Stimulated activated CD8-positive, alpha-beta memory T cell treated with anti-CD3 and anti-CD28 coated beads, Interleukin-4, amount 100 ng/mL, for 48 hours (primary cell): ENCODE measurements around the gene MIGA2.

Source experiments
- DNase-seq: peaks from one replicate; pipeline ENCODE4 v3.0.0-alpha.2; 2020

Gene MIGA2

GRCh38 chr9:129075996-129076639 is 39.7 kb downstream of the MIGA2 start:
- DNase-seq = no peak

GRCh38 chr9:129076640-129077037 is 40.2 kb downstream of the MIGA2 start:
- DNase-seq = no peak

- no peak for DNase-seq
These were observed 40.8 kb downstream of the MIGA2 start for GRCh38 chr9:129077236-129077635.

DNA sequence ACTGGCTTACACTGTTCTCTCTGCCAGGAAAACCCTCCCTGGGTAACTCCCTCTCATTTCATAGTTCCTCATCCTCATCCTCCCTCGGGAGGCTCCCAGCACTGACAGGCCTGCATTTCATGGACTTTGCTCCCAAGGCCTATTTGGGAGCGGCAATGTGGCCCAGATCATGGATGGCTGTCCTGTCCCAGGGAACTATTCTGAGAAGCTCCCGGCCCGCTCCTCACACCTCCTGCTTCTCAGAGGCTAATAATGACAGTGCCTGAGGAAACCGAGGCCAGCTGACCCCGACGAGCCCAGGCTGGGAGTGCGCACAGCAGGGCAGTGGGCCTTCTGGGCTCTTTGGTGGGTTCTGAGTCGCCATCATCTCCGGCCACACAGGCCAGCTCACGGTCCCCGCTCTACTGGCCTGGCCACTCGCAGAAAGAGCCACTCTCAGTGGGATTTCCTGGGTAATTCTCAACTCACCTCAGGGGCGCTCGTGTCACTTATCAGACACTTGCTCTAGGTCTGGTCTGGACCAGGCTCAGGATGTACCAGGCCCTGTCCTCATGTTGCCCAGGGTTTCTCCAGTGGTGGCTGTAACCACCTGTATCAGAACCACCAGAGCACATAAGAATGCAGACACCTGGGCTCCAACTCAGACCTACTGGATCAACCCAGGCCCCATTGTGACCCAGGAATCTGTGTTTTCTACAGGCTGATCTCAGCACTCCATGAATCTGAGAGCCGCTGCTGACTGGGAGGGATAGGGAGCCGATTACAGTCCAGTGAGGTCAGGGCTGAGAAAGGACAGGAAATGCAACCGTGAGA is 42.5 kb downstream of the MIGA2 start:
- DNase-seq = no peak

DNA sequence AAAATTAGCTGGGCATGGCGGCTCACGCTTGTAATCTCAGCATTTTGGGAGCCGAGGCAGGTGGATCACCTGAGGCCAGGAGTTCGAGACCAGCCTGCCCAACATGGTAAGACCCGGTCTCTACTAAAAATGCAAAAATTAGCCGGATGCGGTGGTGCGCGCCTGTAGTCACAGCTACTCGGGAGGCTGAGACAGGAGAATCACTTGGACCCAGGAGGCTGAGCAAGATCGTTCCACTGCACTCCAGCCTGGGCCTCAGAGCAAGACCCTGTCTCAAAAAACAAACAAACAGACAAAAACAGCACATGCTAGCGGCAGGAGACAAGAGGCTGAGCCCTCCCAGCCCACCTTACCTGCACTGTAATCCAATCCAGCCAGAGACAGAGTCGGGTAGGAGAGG is 43.4 kb downstream of the MIGA2 start:
- no peak for DNase-seq

DNA sequence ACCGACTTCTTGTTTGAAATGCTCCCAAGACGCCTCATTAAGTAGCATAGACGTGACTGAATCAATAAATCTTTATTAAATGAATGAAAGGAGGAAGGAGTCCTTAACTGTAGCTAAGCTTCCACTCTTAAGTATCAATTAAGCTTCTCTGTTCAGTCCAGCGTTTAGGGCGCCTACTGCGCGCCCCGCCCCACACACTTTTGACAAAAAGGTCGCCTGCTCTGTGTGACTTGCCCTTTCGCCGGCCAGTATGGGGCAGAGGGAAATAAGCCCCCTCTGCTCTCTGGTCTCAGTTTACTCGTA is 43.8 kb downstream of the MIGA2 start:
- no peak for DNase-seq

DNA sequence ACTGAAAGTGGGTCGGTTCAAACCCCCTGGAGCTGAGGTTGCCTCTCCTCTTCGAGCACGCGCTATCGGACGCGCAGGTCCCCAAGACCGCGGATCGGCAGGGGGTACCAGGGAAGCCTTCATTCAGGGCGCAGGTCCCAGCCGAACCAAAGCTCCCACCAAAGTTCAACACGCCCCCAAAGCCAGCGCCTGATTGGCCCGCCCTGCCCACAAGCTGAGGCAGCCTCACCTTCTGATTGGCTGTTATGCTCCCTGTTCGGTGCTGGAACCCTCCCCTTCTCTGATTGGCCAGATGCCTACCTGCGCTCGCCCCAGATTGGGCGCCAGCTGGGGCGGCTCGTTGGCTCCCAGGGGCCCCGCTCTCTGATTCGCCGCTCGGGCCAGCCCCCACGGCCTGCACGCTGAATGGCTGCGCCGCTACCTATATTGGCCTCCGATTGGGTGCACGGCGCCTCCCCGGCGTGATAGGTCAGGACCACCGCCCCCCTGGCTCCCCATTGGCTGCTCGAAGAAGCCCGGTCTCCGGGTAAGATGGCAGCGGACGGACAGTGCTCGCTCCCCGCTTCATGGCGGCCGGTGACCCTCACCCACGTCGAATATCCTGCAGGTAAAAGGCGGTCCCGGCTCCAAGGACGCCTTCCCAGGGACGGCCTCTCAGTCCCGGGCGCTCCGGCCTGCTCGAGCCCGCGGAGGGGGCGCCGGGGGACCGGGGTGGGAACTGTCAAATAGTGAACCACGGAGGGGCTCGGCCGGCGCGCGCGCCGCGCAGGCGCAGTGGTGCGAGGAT is 44.4 kb downstream of the MIGA2 start, which contains the start of gene DOLPP1:
Gene DOLPP1, plus strand, starts transcription at position 511 of the 787 bp plus-strand sequence. Its CDS starts 21 bp downstream, at position 532.
- peak; percentile 98 for DNase-seq

- DNase-seq = no peak
These were observed 45.0 kb downstream of the MIGA2 start for GRCh38 chr9:129081388-129081904.

DNA sequence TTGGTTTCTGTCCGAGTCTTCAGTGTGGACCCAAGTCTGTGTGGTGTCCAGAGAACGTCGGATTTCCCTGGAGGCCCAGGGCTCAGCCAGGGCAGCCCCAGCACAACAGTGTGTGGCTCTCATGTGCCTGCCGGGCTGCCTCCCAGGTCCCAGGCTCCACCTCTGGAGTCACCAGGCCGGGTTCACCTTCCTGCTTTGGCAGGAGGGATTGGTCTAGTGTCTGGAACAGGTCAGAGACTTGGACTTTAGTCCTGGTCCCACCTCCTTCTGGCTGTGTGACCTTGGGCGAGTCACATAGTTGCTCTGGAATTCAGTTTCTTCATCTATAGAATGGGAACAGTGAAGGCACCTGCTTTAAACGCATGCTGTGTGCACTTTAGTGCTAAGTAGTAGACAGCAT is 47.7 kb downstream of the MIGA2 start:
- DNase-seq = no peak

- DNase-seq = no peak
These were observed 52.8 kb downstream of the MIGA2 start for GRCh38 chr9:129089246-129089645.

DNA sequence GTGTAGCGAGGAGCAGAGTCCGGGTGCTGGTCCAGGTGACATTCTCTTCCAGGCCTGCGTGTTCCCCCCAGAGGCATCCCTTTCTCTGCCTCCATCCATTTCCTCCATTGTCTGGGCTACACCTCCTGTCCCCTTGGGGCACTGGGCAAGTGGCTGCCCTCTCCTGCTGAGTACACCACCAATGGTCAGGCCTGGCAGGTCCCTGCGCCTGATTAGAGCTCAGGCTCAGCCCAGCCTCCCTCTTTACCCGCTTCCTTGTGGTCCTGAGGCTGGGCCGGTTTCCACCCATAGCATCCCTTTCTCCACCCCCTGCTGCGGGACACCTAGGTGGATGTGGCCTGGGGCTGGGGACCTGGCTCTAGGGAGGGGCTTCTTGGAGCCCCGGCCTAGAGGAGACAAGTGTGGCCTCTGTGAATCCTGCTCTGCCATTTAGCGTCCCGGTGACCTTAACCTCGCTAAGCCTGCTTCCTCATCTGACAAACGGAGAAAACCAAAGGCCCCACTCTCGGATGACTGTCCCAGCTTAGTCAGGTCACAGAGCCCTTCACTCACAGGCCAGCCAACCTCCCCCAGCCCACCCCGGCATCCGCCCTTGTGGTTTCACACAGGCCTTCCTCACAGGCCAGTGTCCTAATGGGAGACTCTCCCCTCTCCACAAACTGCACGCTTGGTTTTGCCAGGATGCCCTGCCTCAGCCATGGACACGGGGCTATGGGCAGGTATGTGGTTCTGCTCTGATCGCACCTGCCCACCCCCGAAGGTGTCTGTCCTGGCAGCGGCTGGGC is 57.4 kb downstream of the MIGA2 start:
- DNase-seq = no peak

GRCh38 chr9:129094387-129095169 is 58.2 kb downstream of the MIGA2 start:
- no peak for DNase-seq

DNA sequence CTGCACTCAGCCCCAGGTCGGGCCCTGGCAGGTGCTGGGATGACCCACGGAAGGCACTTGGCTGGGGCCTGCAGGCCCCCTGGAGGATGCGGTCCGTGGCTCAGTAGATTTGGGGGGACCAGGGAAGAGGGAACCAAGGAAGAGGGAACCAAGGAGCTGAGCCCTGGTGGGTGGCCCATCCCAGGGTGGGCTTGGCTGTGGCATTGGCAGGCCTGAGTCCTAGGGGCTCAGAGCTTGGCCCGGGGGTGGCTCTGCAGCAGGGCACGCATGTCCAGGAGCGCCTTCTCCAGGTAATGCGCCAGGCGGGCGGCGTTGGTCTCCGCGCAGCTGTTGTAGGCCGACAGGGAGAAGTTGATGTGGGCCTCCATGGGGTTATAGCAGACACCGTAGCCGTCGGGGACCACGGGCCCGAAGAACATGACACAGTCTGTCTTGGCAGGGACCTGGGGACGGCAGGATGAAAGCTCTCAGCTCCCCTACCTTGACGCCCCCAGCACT is 58.8 kb downstream of the MIGA2 start:
- no peak for DNase-seq

DNA sequence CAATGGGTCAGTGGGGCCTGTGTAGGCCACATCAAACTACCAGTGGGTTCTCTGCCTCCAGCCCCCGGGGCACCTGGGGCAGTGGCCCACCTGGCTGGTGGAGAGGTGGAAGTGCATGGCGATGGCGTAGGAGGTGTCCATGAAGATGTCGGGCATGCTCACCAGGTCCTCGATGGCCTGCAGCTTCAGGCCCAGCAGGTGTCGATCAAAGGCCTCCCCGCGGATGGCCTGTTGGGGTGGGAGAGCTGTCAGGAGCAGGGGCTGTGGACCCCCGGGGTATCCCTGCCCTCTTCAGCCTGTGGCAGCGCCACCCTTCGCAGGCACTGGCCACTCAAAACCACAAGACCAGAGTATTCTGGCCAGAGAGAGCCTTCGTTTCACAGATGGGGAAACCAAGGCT is 59.5 kb downstream of the MIGA2 start:
- DNase-seq = no peak

GRCh38 chr9:129097671-129098306 is 61.4 kb downstream of the MIGA2 start:
- DNase-seq = no peak

- DNase-seq = no peak
These were observed 61.9 kb downstream of the MIGA2 start for GRCh38 chr9:129098328-129098727.

DNA sequence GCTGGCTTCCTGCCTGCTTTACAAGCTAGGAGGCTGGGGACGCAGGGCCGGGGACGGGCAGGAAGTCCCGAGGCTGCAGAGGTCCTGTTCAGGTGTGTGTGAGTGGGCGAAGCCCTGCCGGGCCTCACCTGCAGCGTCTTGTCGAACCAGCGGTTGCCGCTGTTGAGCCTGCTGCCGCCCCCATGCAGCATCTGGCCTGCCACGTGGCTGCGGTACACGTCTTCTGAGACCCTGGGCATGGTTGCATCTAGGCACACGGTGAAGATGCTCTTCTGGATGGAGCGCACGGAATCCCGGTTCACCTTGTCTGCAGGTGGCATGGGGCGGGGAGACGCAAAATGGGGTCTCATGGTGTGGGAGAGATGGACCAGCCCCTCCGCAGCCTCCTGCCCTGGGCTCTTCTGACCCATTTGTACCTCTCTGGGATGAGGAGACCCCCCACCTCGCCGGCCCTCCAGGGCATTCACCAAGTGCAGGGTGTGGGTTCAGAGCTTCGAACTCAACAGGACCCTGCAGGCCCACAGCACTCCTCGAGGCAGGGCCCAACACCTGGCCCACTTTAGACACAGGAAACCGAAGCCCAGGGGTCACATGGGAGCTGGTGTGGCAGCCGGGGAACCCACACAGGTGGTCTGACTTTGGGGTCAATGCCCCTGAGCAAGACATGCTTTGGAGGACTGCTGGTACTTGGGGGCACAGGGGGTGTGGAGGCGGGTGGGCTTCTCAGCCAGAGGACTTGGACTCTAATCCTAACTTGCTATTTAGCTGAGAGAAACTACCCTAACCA is 64.2 kb downstream of the MIGA2 start:
- DNase-seq = no peak

GRCh38 chr9:129101279-129101678 is 64.9 kb downstream of the MIGA2 start:
- DNase-seq = no peak

DNA sequence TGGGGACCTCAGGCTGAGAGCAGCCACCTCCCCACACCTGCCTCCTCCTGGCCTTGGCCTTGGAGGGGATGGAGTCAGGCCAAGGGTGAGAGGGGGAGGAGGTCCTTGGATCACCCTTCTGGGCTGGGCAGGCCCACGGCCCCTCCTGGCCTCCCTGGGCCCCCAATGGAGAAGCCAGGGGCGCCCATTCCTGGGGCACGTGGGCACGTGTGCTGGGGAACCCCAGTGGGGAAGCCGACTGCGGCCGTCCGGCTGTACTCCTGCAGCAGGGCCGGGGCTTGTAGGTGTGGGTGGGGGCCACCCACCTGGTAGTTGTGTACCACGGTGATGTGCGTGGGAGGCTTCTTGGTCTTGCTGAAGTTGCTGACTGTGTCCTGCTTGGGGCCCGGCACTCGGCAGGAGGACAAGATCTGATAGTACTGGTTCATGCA is 65.7 kb downstream of the MIGA2 start:
- DNase-seq = no peak
